ENCODE data around the gene TLR5. TPM values are rescaled to one million over a fixed set of nuclear protein-coding genes. Genes with fewer than 3 reads are reported as not detected.

Gene TLR5
- total RNA-seq, 1 donor from 2014 or later = 0.20 TPM

GRCh38 chr1:223074445-223075300, 68.4 kb downstream of the TLR5 start:
- no peak for DNase-seq (ENCODE audit: low read depth, low spot score)

GRCh38 chr1:223068900-223069665, 74.0 kb downstream of the TLR5 start:
- no peak for DNase-seq (ENCODE audit: low read depth, low spot score)

GRCh38 chr1:223067914-223068313, 75.1 kb downstream of the TLR5 start:
- DNase-seq (ENCODE audit: low read depth, low spot score) = no peak

- no peak for DNase-seq (ENCODE audit: low read depth, low spot score)
These were observed 76.6 kb downstream of the TLR5 start for GRCh38 chr1:223066415-223066814.

- no peak for DNase-seq (ENCODE audit: low read depth, low spot score)
These were observed 80.9 kb downstream of the TLR5 start for GRCh38 chr1:223062177-223062576.

GRCh38 chr1:223059526-223059925, 83.5 kb downstream of the TLR5 start:
- DNase-seq (ENCODE audit: low read depth, low spot score) = no peak

Other genes starting within 250 kb of the TLR5 start
- not detected in 2 replicates for gene SUSD4, start 220.9 kb upstream of the TLR5 start, total RNA-seq

All from pulmonary artery endothelial cell (primary cell).